Measurements from ENCODE around the gene TMEM179. TPM values are rescaled to one million over a fixed set of nuclear protein-coding genes. Genes with fewer than 3 reads are reported as not detected.

TMEM179 gene
- polyA plus RNA-seq, 1 donor from 2014 or later = 20.3 TPM

- no peak for TF ChIP-seq RAD21 (conservative IDR thresholded peaks at IDR 0.05)
These were observed 54.2 kb downstream of the TMEM179 start (continued) for GRCh38 chr14:104550340-104550860.

GRCh38 chr14:104549536-104550339, 54.8 kb downstream of the TMEM179 start:
- H3K9me2 ChIP-seq (ENCODE audit: insufficient read depth, low read length) = no peaks in the 10 kb centered on the region

GRCh38 chr14:104548802-104549535, 55.6 kb downstream of the TMEM179 start:
- no peak overlapping the region for H3K4me2 ChIP-seq (ENCODE audit: low read length)
- no peak overlapping the region for H3K9ac ChIP-seq (ENCODE audit: low read length)
- H3K36me3 ChIP-seq (ENCODE audit: insufficient read depth, low read length) = no peaks in the 10 kb centered on the region
- H4K20me1 ChIP-seq (ENCODE audit: insufficient read depth) = no peaks in the 10 kb centered on the region
- H3K9me3 ChIP-seq (ENCODE audit: low read length) = no peaks in the 10 kb centered on the region
- H3K27ac ChIP-seq (ENCODE audit: low read length) = no peak overlapping the region
- no peak overlapping the region for H3K4me3 ChIP-seq (ENCODE audit: low read length)
- H3K79me2 ChIP-seq (replicated peaks; ENCODE audit: insufficient read depth, low read length) = no peaks in the 10 kb centered on the region
- no peak overlapping the region for H2AFZ ChIP-seq (ENCODE audit: low read depth, low read length)
- TF ChIP-seq REST (IDR thresholded peaks at IDR 0.05; ENCODE audit: borderline replicate concordance) (no peak), EZH2 (IDR thresholded peaks at IDR 0.05; ENCODE audit: borderline replicate concordance, insufficient read depth, low read length, poor library complexity, severe bottlenecking) (no peak), EP300 (conservative IDR thresholded peaks at IDR 0.05; ENCODE audit: poor library complexity, severe bottlenecking) (no peak), CTCF (IDR thresholded peaks at IDR 0.05; ENCODE audit: poor library complexity, severe bottlenecking) (no peak), POLR2AphosphoS5 (IDR thresholded peaks at IDR 0.05) (no peak)
- H3K9me2 ChIP-seq (ENCODE audit: insufficient read depth, low read length) = no peaks in the 10 kb centered on the region
- no peaks in the 10 kb centered on the region for H3F3A ChIP-seq (ENCODE audit: insufficient read depth, low read length, poor library complexity, severe bottlenecking)
- H3K27me3 ChIP-seq (ENCODE audit: insufficient read depth, low read depth, low read length) = no peaks in the 10 kb centered on the region

More at GRCh38 chr14:104549536-104550339, 54.8 kb downstream of the TMEM179 start:
- no peak overlapping the region for H3K9ac ChIP-seq (ENCODE audit: low read length)
- H2AFZ ChIP-seq (ENCODE audit: low read depth, low read length) = no peak overlapping the region
- H3K27ac ChIP-seq (ENCODE audit: low read length) = no peak overlapping the region
- no peaks in the 10 kb centered on the region for H3K79me2 ChIP-seq (replicated peaks; ENCODE audit: insufficient read depth, low read length)
- TF ChIP-seq TAF1 (IDR thresholded peaks at IDR 0.05; ENCODE audit: low read depth) (no peak), SMC3 (conservative IDR thresholded peaks at IDR 0.05; ENCODE audit: poor library complexity) (no peak)
- no peaks in the 10 kb centered on the region for H3K9me3 ChIP-seq (ENCODE audit: low read length)
- H4K20me1 ChIP-seq (ENCODE audit: insufficient read depth) = no peaks in the 10 kb centered on the region
- H3K4me2 ChIP-seq (ENCODE audit: low read length) = no peak overlapping the region
- no peaks in the 10 kb centered on the region for H3K36me3 ChIP-seq (ENCODE audit: insufficient read depth, low read length)
- H3K27me3 ChIP-seq (ENCODE audit: insufficient read depth, low read depth, low read length) = no peaks in the 10 kb centered on the region
- no peak overlapping the region for H3K4me3 ChIP-seq (ENCODE audit: low read length)
- H3F3A ChIP-seq (ENCODE audit: insufficient read depth, low read length, poor library complexity, severe bottlenecking) = no peaks in the 10 kb centered on the region

All from neural cell (in vitro differentiated cells).